H1 (cell line): ENCODE data around the gene RAB26. TPM values are rescaled to one million over a fixed set of nuclear protein-coding genes. Genes with fewer than 3 reads are reported as not detected.
"Not testable (repeated sequence)": the region's sequence is repeated elsewhere in the genome, so short reads cannot be mapped to it uniquely, and the experiment has no call there.

ENCODE experiments used
- CTCF ChIA-PET: fragments of 300-600 bp; sonication (Branson Sonifier 250); formaldehyde crosslinking; loops from one replicate; lab custom pipeline; 2021; ENCODE audit not compliant: partially characterized antibody; lab: Charles Lee
- POLR2A ChIA-PET: fragments of 300-600 bp; sonication (Branson Sonifier 250); formaldehyde crosslinking; loops from one replicate; lab custom pipeline; 2021; ENCODE audit warnings: inconsistent platforms; ENCODE audit not compliant: partially characterized antibody; lab: Charles Lee
- DNase-seq, 2 experiments: peaks; one replicate each; pipeline versions ENCODE4 v3.0.0 to v3.0.0-alpha.2; 2010 to 2022; ENCODE audit warnings: low spot score in 2 of 2, low read depth in 1 of 2, mixed read lengths in 1 of 2
- FAIRE-seq: peaks from 2 replicates; lab custom pipeline; 2011; peaks lifted over from hg19 to GRCh38; lab: Jason Lieb, UNC
- H2AFZ ChIP-seq: 2 replicates; pipeline ENCODE4 v1.8.1; 2012; ENCODE audit warnings: low read length, inconsistent platforms
- H2AK5ac ChIP-seq: 2 replicates; pipeline ENCODE4 v1.6.1; 2013; ENCODE audit warnings: low read depth, low read length
- H2BK120ac ChIP-seq: replicated peaks from 2 replicates; pipeline ENCODE3; 2013; ENCODE audit warnings: low read depth, low read length, inconsistent platforms
- H2BK12ac ChIP-seq: 2 replicates; pipeline ENCODE4 v1.6.1; 2013; ENCODE audit warnings: low read depth, low read length
- H2BK15ac ChIP-seq: 2 replicates; pipeline ENCODE4 v1.6.1; 2013; ENCODE audit warnings: low read length
- H2BK20ac ChIP-seq: 2 replicates; pipeline ENCODE4 v1.6.1; 2013; ENCODE audit warnings: low read length
- H2BK5ac ChIP-seq: 2 replicates; pipeline ENCODE4 v1.6.1; 2013; ENCODE audit warnings: low read depth, low read length
- H3K14ac ChIP-seq: 2 replicates; pipeline ENCODE4 v1.6.1; 2013; ENCODE audit warnings: inconsistent platforms; ENCODE audit not compliant: insufficient read length
- H3K18ac ChIP-seq: 2 replicates; pipeline ENCODE4 v1.6.1; 2013; ENCODE audit warnings: low read length; ENCODE audit errors: extremely low read depth
- H3K23ac ChIP-seq: 2 replicates; pipeline ENCODE4 v1.6.1; 2013; ENCODE audit warnings: inconsistent platforms; ENCODE audit not compliant: insufficient read length
- H3K23me2 ChIP-seq: 2 replicates; pipeline ENCODE4 v1.6.1; 2013; ENCODE audit warnings: low read depth, low read length
- H3K27ac ChIP-seq: 2 replicates; pipeline ENCODE4 v1.6.1; 2011; ENCODE audit warnings: low read depth, low read length, inconsistent platforms
- H3K27me3 ChIP-seq, 4 experiments: replicated peaks in 1 of 4; 1 replicate in 1 of 4; 2 replicates in 3 of 4; pipeline versions ENCODE4 v1.6.1 to v1.8.1; 2011 to 2013; ENCODE audit warnings: low read length in 3 of 4, mild to moderate bottlenecking in 3 of 4, inconsistent platforms in 2 of 4, mixed read lengths in 2 of 4, moderate library complexity in 1 of 4; ENCODE audit not compliant: control insufficient read depth in 3 of 4, insufficient read depth in 3 of 4; ENCODE audit errors: extremely low read depth in 1 of 4
- H3K36me3 ChIP-seq, 4 experiments: 2 replicates each; pipeline versions ENCODE4 v1.6.1 to v1.8.1; 2011 to 2013; ENCODE audit warnings: mild to moderate bottlenecking in 4 of 4, low read length in 3 of 4, moderate library complexity in 2 of 4, control low read depth in 1 of 4, inconsistent platforms in 1 of 4; ENCODE audit not compliant: insufficient read depth in 4 of 4, control insufficient read depth in 2 of 4
- H3K4ac ChIP-seq: replicated peaks from 2 replicates; pipeline ENCODE3; 2013; ENCODE audit warnings: low read length, low read depth, mixed read lengths, inconsistent platforms; ENCODE audit not compliant: insufficient read length
- H3K4me1 ChIP-seq, 4 experiments: replicated peaks in 1 of 4; 1 replicate in 1 of 4; 2 replicates in 3 of 4; pipeline versions ENCODE4 v1.6.1 to v1.8.1; 2011 to 2013; ENCODE audit warnings: low read length in 3 of 4, inconsistent platforms in 2 of 4, mixed read lengths in 1 of 4; ENCODE audit not compliant: insufficient read depth in 4 of 4, control insufficient read depth in 3 of 4
- H3K4me2 ChIP-seq, 2 experiments: 2 replicates each; pipeline versions ENCODE4 v1.6.1 to v1.8.1; 2011 to 2013; ENCODE audit warnings: low read depth in 2 of 2, low read length in 2 of 2, control low read depth in 1 of 2, inconsistent platforms in 1 of 2, mild to moderate bottlenecking in 1 of 2; ENCODE audit not compliant: insufficient read depth in 1 of 2
- H3K4me3 ChIP-seq, 4 experiments: fragments of 200-600, 300-600 bp in 1 of 4; sonication (generic), shearing (Covaris generic), sonication (Bioruptor Twin) in 1 of 4; 2 replicates each; pipeline versions ENCODE4 v1.5.1 to v1.8.1; 2011 to 2016; ENCODE audit warnings: low read length in 4 of 4, low read depth in 3 of 4, control low read depth in 2 of 4, inconsistent platforms in 2 of 4, mild to moderate bottlenecking in 2 of 4, mixed read lengths in 1 of 4, moderate library complexity in 1 of 4; ENCODE audit not compliant: insufficient read depth in 2 of 4; ENCODE audit errors: extremely low read depth in 1 of 4
- H3K56ac ChIP-seq: replicated peaks from 2 replicates; pipeline ENCODE3; 2013; ENCODE audit warnings: low read depth, mild to moderate bottlenecking, mixed read lengths, low read length, inconsistent platforms; ENCODE audit not compliant: insufficient read length
- H3K79me1 ChIP-seq: 2 replicates; pipeline ENCODE4 v1.6.1; 2013; ENCODE audit warnings: low read depth, low read length, control low read depth
- H3K79me2 ChIP-seq, 2 experiments: 2 replicates each; pipeline versions ENCODE4 v1.6.1 to v1.8.1; 2012 to 2013; ENCODE audit warnings: low read length in 2 of 2, mild to moderate bottlenecking in 2 of 2, inconsistent platforms in 1 of 2; ENCODE audit not compliant: insufficient read depth in 2 of 2, control insufficient read depth in 1 of 2
- H3K9ac ChIP-seq, 4 experiments: replicated peaks in 1 of 4; 1 replicate in 1 of 4; 2 replicates in 3 of 4; pipeline versions ENCODE4 v1.6.1 to v1.8.1; 2011 to 2013; ENCODE audit warnings: low read depth in 3 of 4, low read length in 3 of 4, control low read depth in 2 of 4, mild to moderate bottlenecking in 2 of 4, moderate library complexity in 2 of 4, inconsistent platforms in 1 of 4; ENCODE audit errors: extremely low read depth in 1 of 4
- H3K9me3 ChIP-seq, 2 experiments: 2 replicates each; pipeline versions ENCODE4 v1.6.1 to v1.8.1; 2012 to 2013; ENCODE audit warnings: mild to moderate bottlenecking in 2 of 2, moderate library complexity in 2 of 2, control low read depth in 1 of 2, inconsistent platforms in 1 of 2, low read depth in 1 of 2, low read length in 1 of 2, mixed read lengths in 1 of 2; ENCODE audit not compliant: insufficient read depth in 2 of 2
- H4K20me1 ChIP-seq, 2 experiments: replicated peaks in 1 of 2; 2 replicates each; pipeline versions ENCODE3 to v1.8.1; 2011 to 2013; ENCODE audit warnings: inconsistent platforms in 2 of 2, low read length in 2 of 2, mild to moderate bottlenecking in 1 of 2; ENCODE audit not compliant: insufficient read depth in 2 of 2, control insufficient read depth in 1 of 2
- H4K5ac ChIP-seq: 2 replicates; pipeline ENCODE4 v1.6.1; 2013; ENCODE audit warnings: low read length, low read depth, mixed read lengths, inconsistent platforms; ENCODE audit not compliant: insufficient read length
- H4K8ac ChIP-seq: 2 replicates; pipeline ENCODE4 v1.8.0; 2013; ENCODE audit warnings: mild to moderate bottlenecking, moderate library complexity, low read length, inconsistent platforms; ENCODE audit not compliant: insufficient read depth; ENCODE audit errors: extremely low read depth
- H4K91ac ChIP-seq: replicated peaks from 2 replicates; pipeline ENCODE3; 2013; ENCODE audit warnings: low read length, mixed read lengths, inconsistent platforms; ENCODE audit not compliant: insufficient read length
- WGBS, 2 experiments: shearing (Covaris generic) in 1 of 2; methylation state at CpG; one replicate each; pipeline versions ENCODE4 v1.1.6 to v1.1.7; 2013 to 2015; ENCODE audit warnings: low lambda C conversion rate in 2 of 2, mixed read lengths in 2 of 2, inconsistent platforms in 1 of 2, low coverage in 1 of 2, missing lambda C conversion rate in 1 of 2; ENCODE audit not compliant: insufficient replicate concordance in 2 of 2, insufficient coverage in 1 of 2, insufficient read length in 1 of 2; ENCODE audit errors: extremely low coverage in 1 of 2, missing lambda C conversion rate in 1 of 2; 5-methylcytosine and 5-hydroxymethylcytosine counted together
- polyA plus RNA-seq, 7 experiments: library from polyadenylated mRNA; depleted of rRNA in 3 of 7; stranded (reverse) in 5 of 7; unstranded in 2 of 7; fragments of >200 nt in 5 of 7; fragments of 200-250 nt in 2 of 7; gene quantifications; 1 replicate in 5 of 7; 2 replicates in 1 of 7; 4 replicates in 1 of 7; pipeline versions ENCODE4 v1.2.1 to v1.2.3, GENCODE V29; 2011 to 2013; ENCODE audit warnings: missing spikeins in 2 of 7, mixed read lengths in 2 of 7
- total RNA-seq: library from RNA; stranded (reverse); fragmentation: NEBNext Ultra II Directional; extraction: Animal tissue kit (Norgen Biotek cat#: 25700); gene quantifications from 2 replicates; pipeline ENCODE4 v1.2.1, GENCODE V29; 2021

Gene RAB26
- total and polyA plus RNA-seq, 2 of the 8 experiments (the other 6 are each of a cell fraction or from before 2014, with no cell fraction given), result 4.3 to 5.4 TPM

GRCh38 chr16:2107121-2107790 lies 41.2 kb upstream of the RAB26 start:
- 85% methylated on average over 13 of the region's 17 CpGs; no CpG with 5 or more reads in 1 of the 2 experiments for WGBS, 2 experiments
- ChIA-PET POLR2A (interaction anchor here (0.8 kb wide), 1 partner anchor 15 kb away, joined by 3 read pairs; no protein-coding TSS in a partner anchor), CTCF (interaction anchor here (0.6 kb wide), 1 partner anchor 1366 kb away, joined by 3 read pairs; the partner anchor contains the start of gene CIAO3)
- not testable (repeated sequence) for H2BK5ac ChIP-seq, H3K23me2 ChIP-seq, H4K5ac ChIP-seq, H3K79me2 ChIP-seq, H3K4ac ChIP-seq, H4K20me1 ChIP-seq, H3K23ac ChIP-seq, FAIRE-seq, H2BK12ac ChIP-seq, H3K27me3 ChIP-seq, H3K4me3 ChIP-seq, H3K18ac ChIP-seq, H3K79me1 ChIP-seq, H2BK20ac ChIP-seq, H4K8ac ChIP-seq, H2BK15ac ChIP-seq, DNase-seq, H2BK120ac ChIP-seq, H3K14ac ChIP-seq, H4K91ac ChIP-seq, H2AK5ac ChIP-seq, H3K9me3 ChIP-seq, H3K4me2 ChIP-seq, H3K9ac ChIP-seq, H3K56ac ChIP-seq, H2AFZ ChIP-seq, H3K27ac ChIP-seq, H3K4me1 ChIP-seq
- peaks cover 0 to 46% (median 0%) of the 10 kb centered on the region in 4 experiments; a peak in 2 of 8 replicates for H3K36me3 ChIP-seq

DNA sequence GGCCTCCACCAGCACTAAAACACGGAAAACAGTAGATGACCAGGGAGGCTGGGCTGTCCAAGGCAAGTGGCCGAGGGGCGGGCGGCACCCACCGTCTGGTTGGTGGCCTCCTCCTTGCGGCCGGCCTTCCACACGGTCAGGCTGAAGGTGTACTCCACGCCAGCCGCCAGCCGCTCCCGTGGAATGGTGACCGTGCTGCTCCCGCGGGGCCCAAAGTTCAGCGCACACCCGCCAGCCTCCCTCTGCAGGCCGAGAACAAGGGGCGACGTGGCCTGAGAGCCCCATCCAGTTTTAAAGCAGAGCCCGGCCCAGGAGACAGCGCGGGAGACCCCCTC lies 40.7 kb upstream of the RAB26 start:
- H3K56ac ChIP-seq, H3K4me3 ChIP-seq, H3K27me3 ChIP-seq, H4K8ac ChIP-seq, H3K9ac ChIP-seq, H2AFZ ChIP-seq, H3K4ac ChIP-seq, H2BK20ac ChIP-seq, H3K4me1 ChIP-seq, H2AK5ac ChIP-seq, POLR2A ChIA-PET, FAIRE-seq, H3K4me2 ChIP-seq, H4K5ac ChIP-seq, H2BK5ac ChIP-seq, H3K79me1 ChIP-seq, H3K23me2 ChIP-seq, H3K79me2 ChIP-seq, H4K91ac ChIP-seq, H3K14ac ChIP-seq, H2BK120ac ChIP-seq, H3K18ac ChIP-seq, H2BK12ac ChIP-seq, DNase-seq, H2BK15ac ChIP-seq, H3K27ac ChIP-seq, H3K23ac ChIP-seq, CTCF ChIA-PET, H4K20me1 ChIP-seq, H3K9me3 ChIP-seq: not testable (repeated sequence)
- peaks cover 0 to 41% (median 0%) of the 10 kb centered on the region in 4 experiments; a peak in 2 of 8 replicates for H3K36me3 ChIP-seq
- 93% methylated on average over 23 of the region's 23 CpGs; no CpG with 5 or more reads in 1 of the 2 experiments for WGBS, 2 experiments
